D721Med (cell line): ENCODE data around the gene STARD3.

Source experiments
- DNase-seq: peaks from one replicate; pipeline ENCODE4 v3.0.0; 2011; ENCODE audit warnings: low spot score; ENCODE audit not compliant: insufficient read length
- FAIRE-seq: peaks from 2 replicates; lab custom pipeline; 2011; peaks lifted over from hg19 to GRCh38; lab: Jason Lieb, UNC
- CTCF ChIP-seq: IDR thresholded peaks from 2 replicates; pipeline ENCODE4 v1.5.1; 2012; ENCODE audit warnings: mild to moderate bottlenecking, control low read depth; ENCODE audit not compliant: insufficient read depth; ENCODE audit errors: missing control alignments

Gene STARD3

GRCh38 chr17:39663688-39664580, 27.0 kb downstream of the STARD3 start:
- no peak for DNase-seq
- FAIRE-seq = no peak
- no peak for TF ChIP-seq CTCF

- no peak for TF ChIP-seq CTCF
- FAIRE-seq = no peak
- DNase-seq = no peak
Observed at GRCh38 chr17:39664581-39665561, 27.9 kb downstream of the STARD3 start, which contains the start of gene TCAP. TCAP (plus strand) TSS chr17:39665349; CDS start chr17:39665360, 11 bp downstream.

GRCh38 chr17:39665642-39666224, 28.8 kb downstream of the STARD3 start:
- TF ChIP-seq CTCF = no peak
- DNase-seq (no peak), FAIRE-seq (no peak)

GRCh38 chr17:39666231-39666600, 29.3 kb downstream of the STARD3 start:
- DNase-seq (no peak), FAIRE-seq (no peak)
- TF ChIP-seq CTCF = no peak

- DNase-seq (no peak), FAIRE-seq (no peak)
- no peak for TF ChIP-seq CTCF
Observed at GRCh38 chr17:39666601-39667261, 29.8 kb downstream of the STARD3 start.

- DNase-seq (no peak), FAIRE-seq (no peak)
Observed at GRCh38 chr17:39667262-39667944, 30.5 kb downstream of the STARD3 start.

More at GRCh38 chr17:39667262-39667944, 30.5 kb downstream of the STARD3 start:
- TF ChIP-seq CTCF = no peak
